Measurements from ENCODE around the gene NEUROD6. TPM values are rescaled to one million over a fixed set of nuclear protein-coding genes. Genes with fewer than 3 reads are reported as not detected.

The NEUROD6 gene
- not detected for polyA plus RNA-seq (2013, experiment 1 of 2)
- polyA plus RNA-seq (2013, experiment 2 of 2): not detected

DNA sequence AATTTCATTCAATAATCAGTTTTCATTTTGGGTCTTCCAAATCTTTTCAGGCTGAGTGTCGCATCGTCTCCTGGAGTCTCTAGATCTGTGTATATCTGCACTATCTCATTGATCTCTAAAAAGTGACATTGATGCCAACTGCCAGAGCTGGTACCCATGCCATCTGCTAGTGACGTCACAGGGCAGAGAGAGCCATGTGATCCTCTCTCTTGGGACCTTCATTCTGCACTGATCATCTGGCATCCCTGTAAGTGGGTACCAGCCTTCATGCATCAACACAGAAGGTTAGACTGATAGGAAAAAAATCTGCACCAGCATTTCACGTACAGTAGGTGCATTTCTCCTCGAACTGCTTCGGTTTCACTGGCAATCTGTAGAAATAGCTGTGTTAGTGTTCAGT lies at the start of gene NEUROD6:
Gene NEUROD6, minus strand, starts transcription at position 124 of the 400 bp plus-strand sequence. CDS start 1,458 bp downstream, outside the sequence.
- no peaks in the 10 kb centered on the region for H3K9me3 ChIP-seq (ENCODE audit: insufficient read depth, low read depth, low read length)
- H3K4me3 ChIP-seq (ENCODE audit: low read length): no peak within 1 kb of the TSS
- no peaks in the 10 kb centered on the region for H3K36me3 ChIP-seq (ENCODE audit: insufficient read depth, low read length)
- no peaks in the 10 kb centered on the region for H3K4me1 ChIP-seq (ENCODE audit: insufficient read depth, low read length)
- no peak within 1 kb of the TSS for H3K9ac ChIP-seq (ENCODE audit: low read depth, low read length)
- H3K27me3 ChIP-seq (ENCODE audit: insufficient read depth, low read length): peaks cover 29% of the 10 kb centered on the region
- WGBS: 96% methylated on average over 6 of the region's 6 CpGs
- H3K27ac ChIP-seq (ENCODE audit: low read depth, low read length): no peak within 1 kb of the TSS

- H3K9ac ChIP-seq (ENCODE audit: low read depth, low read length): no peak overlapping the region
- 94% methylated on average over 4 of the region's 4 CpGs for WGBS
Observed at GRCh38 chr7:31384466-31384865, 43.9 kb upstream of the NEUROD6 start.

DNA sequence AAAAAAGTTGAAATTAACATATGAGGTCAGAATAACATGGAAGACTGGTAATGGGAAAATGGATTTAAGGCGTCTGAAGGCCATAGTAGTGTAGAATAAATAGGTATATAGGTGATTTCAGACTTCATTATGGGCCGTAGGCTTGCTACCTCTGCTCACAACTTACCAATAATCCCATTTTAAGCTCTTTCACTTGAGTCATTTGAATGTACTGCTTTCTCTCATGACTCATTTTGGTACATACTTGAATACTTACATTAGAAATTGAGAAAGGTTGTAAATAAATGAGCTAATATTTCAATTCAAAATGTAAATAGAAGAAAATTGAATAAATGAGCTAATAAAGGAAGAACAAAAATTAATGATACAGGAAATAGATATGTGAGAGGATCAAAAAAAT lies 42.2 kb upstream of the NEUROD6 start:
- H3K9me3 ChIP-seq (ENCODE audit: insufficient read depth, low read depth, low read length): no peaks in the 10 kb centered on the region
- no peak overlapping the region for H3K4me3 ChIP-seq (ENCODE audit: low read length)
- WGBS: 91% methylated on average over 2 of the region's 2 CpGs
- no peaks in the 10 kb centered on the region for H3K4me1 ChIP-seq (ENCODE audit: insufficient read depth, low read length)
- H3K9ac ChIP-seq (ENCODE audit: low read depth, low read length): no peak overlapping the region
- H3K27me3 ChIP-seq (ENCODE audit: insufficient read depth, low read length): no peaks in the 10 kb centered on the region
- H3K27ac ChIP-seq (ENCODE audit: low read depth, low read length): no peak overlapping the region
- no peaks in the 10 kb centered on the region for H3K36me3 ChIP-seq (ENCODE audit: insufficient read depth, low read length)

More at GRCh38 chr7:31384466-31384865, 43.9 kb upstream of the NEUROD6 start:
- no peaks in the 10 kb centered on the region for H3K36me3 ChIP-seq (ENCODE audit: insufficient read depth, low read length)
- no peaks in the 10 kb centered on the region for H3K4me1 ChIP-seq (ENCODE audit: insufficient read depth, low read length)
- no peak overlapping the region for H3K27ac ChIP-seq (ENCODE audit: low read depth, low read length)
- no peaks in the 10 kb centered on the region for H3K27me3 ChIP-seq (ENCODE audit: insufficient read depth, low read length)
- no peak overlapping the region for H3K4me3 ChIP-seq (ENCODE audit: low read length)
- no peaks in the 10 kb centered on the region for H3K9me3 ChIP-seq (ENCODE audit: insufficient read depth, low read depth, low read length)

- peaks cover 10% of the 10 kb centered on the region for H3K27me3 ChIP-seq (ENCODE audit: insufficient read depth, low read length)
- H3K36me3 ChIP-seq (ENCODE audit: insufficient read depth, low read length): no peaks in the 10 kb centered on the region
- H3K9me3 ChIP-seq (ENCODE audit: insufficient read depth, low read depth, low read length): no peaks in the 10 kb centered on the region
- no peak overlapping the region for H3K27ac ChIP-seq (ENCODE audit: low read depth, low read length)
- peaks cover 13% of the 10 kb centered on the region for H3K4me1 ChIP-seq (ENCODE audit: insufficient read depth, low read length)
- 83% methylated on average over 12 of the region's 12 CpGs for WGBS
- H3K4me3 ChIP-seq (ENCODE audit: low read length): no peak overlapping the region
- H3K9ac ChIP-seq (ENCODE audit: low read depth, low read length): no peak overlapping the region
Observed at GRCh38 chr7:31373337-31374289, 33.1 kb upstream of the NEUROD6 start.

DNA sequence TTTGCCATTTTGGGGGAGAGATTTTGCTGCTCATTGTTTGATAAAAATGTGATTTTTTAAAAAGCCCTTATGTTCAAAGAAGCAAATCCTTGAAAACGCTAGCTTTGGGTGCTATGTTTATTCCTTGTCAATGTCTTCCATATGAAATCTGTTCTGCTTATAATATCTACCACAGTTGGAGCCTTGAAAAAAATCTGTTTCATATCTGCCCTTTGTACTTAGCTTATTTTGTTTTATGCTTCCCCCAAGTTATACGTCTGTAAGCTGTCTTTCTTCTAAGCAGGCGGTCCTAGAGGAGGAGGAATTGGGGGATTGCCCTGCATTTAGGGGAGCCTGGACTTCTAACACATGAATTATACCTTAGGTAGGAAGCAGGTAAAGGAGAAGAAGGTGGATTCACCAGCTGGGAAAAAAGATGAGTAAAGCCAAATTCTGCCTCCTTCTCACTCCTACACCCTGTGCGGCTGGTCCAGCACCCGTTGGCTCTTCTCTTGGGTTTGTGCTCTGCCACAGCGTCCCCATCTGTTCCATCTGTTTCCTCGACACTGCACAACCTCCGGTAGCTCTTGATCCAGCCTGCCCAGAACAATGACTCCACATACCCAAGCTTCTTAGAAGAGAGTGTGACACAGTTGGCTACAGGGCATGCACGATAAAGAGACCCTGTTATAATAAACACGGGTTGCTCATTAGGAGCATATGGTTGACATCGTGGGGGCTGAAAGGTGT lies 31.9 kb upstream of the NEUROD6 start:
- Histone ChIP-seq H3K9ac (ENCODE audit: low read depth, low read length) (no peak overlapping the region), H3K4me3 (ENCODE audit: low read length) (no peak overlapping the region), H3K4me1 (ENCODE audit: insufficient read depth, low read length) (peaks cover 13% of the 10 kb centered on the region), H3K27me3 (ENCODE audit: insufficient read depth, low read length) (peaks cover 10% of the 10 kb centered on the region), H3K9me3 (ENCODE audit: insufficient read depth, low read depth, low read length) (no peaks in the 10 kb centered on the region), H3K27ac (ENCODE audit: low read depth, low read length) (no peak overlapping the region), H3K36me3 (ENCODE audit: insufficient read depth, low read length) (no peaks in the 10 kb centered on the region)
- 84% methylated on average over 11 of the region's 11 CpGs for WGBS

- Histone ChIP-seq H3K36me3 (ENCODE audit: insufficient read depth, low read length) (no peaks in the 10 kb centered on the region), H3K27ac (ENCODE audit: low read depth, low read length) (no peak overlapping the region), H3K27me3 (ENCODE audit: insufficient read depth, low read length) (peaks cover 10% of the 10 kb centered on the region), H3K9me3 (ENCODE audit: insufficient read depth, low read depth, low read length) (no peaks in the 10 kb centered on the region), H3K4me3 (ENCODE audit: low read length) (no peak overlapping the region), H3K4me1 (ENCODE audit: insufficient read depth, low read length) (peaks cover 13% of the 10 kb centered on the region), H3K9ac (ENCODE audit: low read depth, low read length) (no peak overlapping the region)
- no CpG with 5 or more reads among the region's 2 CpGs for WGBS
Observed at GRCh38 chr7:31371621-31372020, 31.1 kb upstream of the NEUROD6 start.

- Histone ChIP-seq H3K4me3 (ENCODE audit: low read length) (no peak overlapping the region), H3K27me3 (ENCODE audit: insufficient read depth, low read length) (peaks cover 10% of the 10 kb centered on the region), H3K9me3 (ENCODE audit: insufficient read depth, low read depth, low read length) (no peaks in the 10 kb centered on the region), H3K27ac (ENCODE audit: low read depth, low read length) (no peak overlapping the region), H3K36me3 (ENCODE audit: insufficient read depth, low read length) (no peaks in the 10 kb centered on the region), H3K9ac (ENCODE audit: low read depth, low read length) (no peak overlapping the region), H3K4me1 (ENCODE audit: insufficient read depth, low read length) (peaks cover 13% of the 10 kb centered on the region)
- WGBS: 64% methylated on average over 3 of the region's 3 CpGs
Observed at GRCh38 chr7:31370609-31371008, 30.1 kb upstream of the NEUROD6 start.

- Histone ChIP-seq H3K4me3 (ENCODE audit: low read length) (no peak overlapping the region), H3K27me3 (ENCODE audit: insufficient read depth, low read length) (peaks cover 10% of the 10 kb centered on the region), H3K4me1 (ENCODE audit: insufficient read depth, low read length) (peaks cover 13% of the 10 kb centered on the region)
Observed at GRCh38 chr7:31368620-31369019, 28.1 kb upstream of the NEUROD6 start.

GRCh38 chr7:31363496-31363895 lies 23.0 kb upstream of the NEUROD6 start:
- Histone ChIP-seq H3K4me1 (ENCODE audit: insufficient read depth, low read length) (no peaks in the 10 kb centered on the region), H3K27me3 (ENCODE audit: insufficient read depth, low read length) (no peaks in the 10 kb centered on the region), H3K9me3 (ENCODE audit: insufficient read depth, low read depth, low read length) (no peaks in the 10 kb centered on the region), H3K9ac (ENCODE audit: low read depth, low read length) (no peak overlapping the region), H3K36me3 (ENCODE audit: insufficient read depth, low read length) (no peaks in the 10 kb centered on the region), H3K27ac (ENCODE audit: low read depth, low read length) (no peak overlapping the region), H3K4me3 (ENCODE audit: low read length) (no peak overlapping the region)
- WGBS: 91% methylated on average over 3 of the region's 3 CpGs

More at GRCh38 chr7:31368620-31369019, 28.1 kb upstream of the NEUROD6 start:
- Histone ChIP-seq H3K36me3 (ENCODE audit: insufficient read depth, low read length) (no peaks in the 10 kb centered on the region), H3K9me3 (ENCODE audit: insufficient read depth, low read depth, low read length) (no peaks in the 10 kb centered on the region), H3K9ac (ENCODE audit: low read depth, low read length) (no peak overlapping the region), H3K27ac (ENCODE audit: low read depth, low read length) (no peak overlapping the region)
- 81% methylated on average over 10 of the region's 10 CpGs for WGBS

- Histone ChIP-seq H3K9ac (ENCODE audit: low read depth, low read length) (no peak overlapping the region), H3K9me3 (ENCODE audit: insufficient read depth, low read depth, low read length) (no peaks in the 10 kb centered on the region), H3K27ac (ENCODE audit: low read depth, low read length) (no peak overlapping the region), H3K36me3 (ENCODE audit: insufficient read depth, low read length) (no peaks in the 10 kb centered on the region), H3K4me1 (ENCODE audit: insufficient read depth, low read length) (no peaks in the 10 kb centered on the region), H3K4me3 (ENCODE audit: low read length) (no peak overlapping the region), H3K27me3 (ENCODE audit: insufficient read depth, low read length) (no peaks in the 10 kb centered on the region)
- 89% methylated on average over 5 of the region's 5 CpGs for WGBS
Observed at GRCh38 chr7:31363051-31363450, 22.5 kb upstream of the NEUROD6 start.

DNA sequence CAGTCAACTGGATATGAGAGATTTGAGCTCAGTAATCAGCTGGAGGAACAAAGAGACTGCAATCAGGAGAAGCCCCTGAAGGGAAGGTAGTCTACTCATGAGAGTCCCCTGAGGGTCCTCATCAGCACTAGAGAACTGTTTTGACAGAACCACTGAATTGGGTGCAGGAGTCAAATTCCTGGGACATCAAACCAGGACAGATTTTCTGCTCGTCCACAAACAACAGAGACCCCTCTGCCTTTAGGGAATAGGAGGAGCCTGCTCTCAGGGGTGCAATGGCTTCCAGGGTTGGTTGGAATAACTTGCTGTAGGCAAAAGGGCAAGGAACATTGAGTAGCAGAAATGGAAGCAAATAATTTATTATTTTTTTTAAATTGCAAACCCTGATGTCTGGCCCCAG lies 21.9 kb upstream of the NEUROD6 start:
- WGBS: 86% methylated on average over 1 of the region's 1 CpG
- H3K27me3 ChIP-seq (ENCODE audit: insufficient read depth, low read length): no peaks in the 10 kb centered on the region
- H3K4me3 ChIP-seq (ENCODE audit: low read length): no peak overlapping the region

More for the DNA sequence above, 21.9 kb upstream of the NEUROD6 start:
- Histone ChIP-seq H3K36me3 (ENCODE audit: insufficient read depth, low read length) (no peaks in the 10 kb centered on the region), H3K9me3 (ENCODE audit: insufficient read depth, low read depth, low read length) (no peaks in the 10 kb centered on the region), H3K4me1 (ENCODE audit: insufficient read depth, low read length) (no peaks in the 10 kb centered on the region), H3K9ac (ENCODE audit: low read depth, low read length) (no peak overlapping the region), H3K27ac (ENCODE audit: low read depth, low read length) (no peak overlapping the region)
